CD1c-positive myeloid dendritic cell (primary cell): Measurements from ENCODE around the gene IFRD1.
"Not testable (repeated sequence)": the region's sequence is repeated elsewhere in the genome, so short reads cannot be mapped to it uniquely, and the experiment has no call there.

ENCODE experiments used
- DNase-seq: peaks from one replicate; pipeline ENCODE4 v3.0.0-alpha.2; 2016; ENCODE audit errors: extremely low spot score

Gene IFRD1

GRCh38 chr7:112516418-112516817 lies 66.2 kb downstream of the IFRD1 start:
- DNase-seq = not testable (repeated sequence)

GRCh38 chr7:112517487-112517886 lies 67.2 kb downstream of the IFRD1 start:
- no peak for DNase-seq

GRCh38 chr7:112520787-112521186 lies 70.5 kb downstream of the IFRD1 start:
- DNase-seq = no peak

- DNase-seq = no peak
Observed at GRCh38 chr7:112521942-112522341, 71.7 kb downstream of the IFRD1 start.

GRCh38 chr7:112523871-112524270 lies 73.6 kb downstream of the IFRD1 start:
- no peak for DNase-seq
